Endothelial cell of umbilical vein (primary cell): ENCODE results near the gene INTS7. TPM values are rescaled to one million over a fixed set of nuclear protein-coding genes. Genes with fewer than 3 reads are reported as not detected.

Experiments
- BruUV-seq: library from RNA; stranded (reverse); fragments of 400-500 nt; replicated peaks from 2 replicates; lab custom pipeline; 2021; lab: Mats Ljungman, UMichigan
- CTCF ChIA-PET: fragments of 300-600, 350-600 bp; sonication (Branson Sonifier 250); formaldehyde crosslinking; loops from one replicate; lab custom pipeline; 2021; ENCODE audit warnings: antibody characterized with exemption, inconsistent platforms; lab: Charles Lee
- POLR2A ChIA-PET: fragments of 300-600, 350-600 bp; sonication (Branson Sonifier 250); formaldehyde crosslinking; loops from one replicate; lab custom pipeline; 2021; ENCODE audit warnings: antibody characterized with exemption, inconsistent platforms; lab: Charles Lee
- DNase-seq: peaks from one replicate; pipeline ENCODE4 v3.0.0-alpha.2; 2011; ENCODE audit warnings: low read depth, low spot score
- FAIRE-seq: peaks from 2 replicates; lab custom pipeline; 2011; peaks lifted over from hg19 to GRCh38; lab: Jason Lieb, UNC
- H2AFZ ChIP-seq: 2 replicates; pipeline ENCODE4 v1.6.0; 2012; ENCODE audit warnings: low read depth, low read length, control low read depth, inconsistent platforms
- H3K27ac ChIP-seq: 2 replicates; pipeline ENCODE4 v1.5.1; 2011; ENCODE audit warnings: low read depth, mild to moderate bottlenecking, control low read depth, low read length, moderate library complexity; ENCODE audit not compliant: insufficient read depth
- H3K27me3 ChIP-seq, 2 experiments: 2 replicates each; pipeline versions ENCODE4 v1.6.0 to v1.6.1; 2011; ENCODE audit warnings: low read length in 2 of 2, mixed read lengths in 1 of 2; ENCODE audit not compliant: control insufficient read depth in 2 of 2, insufficient read depth in 2 of 2
- H3K36me3 ChIP-seq, 2 experiments: 2 replicates in 1 of 2; 3 replicates in 1 of 2; pipeline ENCODE4 v1.5.1; 2011; ENCODE audit warnings: low read length in 2 of 2, mild to moderate bottlenecking in 1 of 2, moderate library complexity in 1 of 2; ENCODE audit not compliant: control insufficient read depth in 2 of 2, insufficient read depth in 2 of 2; ENCODE audit errors: extremely low read depth in 1 of 2
- H3K4me1 ChIP-seq: 3 replicates; pipeline ENCODE4 v1.5.1; 2011; ENCODE audit warnings: mild to moderate bottlenecking, low read length; ENCODE audit not compliant: control insufficient read depth, insufficient read depth; ENCODE audit errors: extremely low read depth
- H3K4me2 ChIP-seq: 2 replicates; pipeline ENCODE4 v1.6.1; 2011; ENCODE audit warnings: low read length, control low read depth, mixed read lengths; ENCODE audit not compliant: insufficient read depth
- H3K4me3 ChIP-seq, 3 experiments: fragments of 200-600 bp in 1 of 3; sonication (generic), shearing (Covaris generic) in 1 of 3; replicated peaks in 1 of 3; 2 replicates each; pipeline ENCODE4 v1.5.1; 2011 to 2016; ENCODE audit warnings: control low read depth in 3 of 3, low read length in 3 of 3, mild to moderate bottlenecking in 2 of 3, inconsistent platforms in 1 of 3, low read depth in 1 of 3, moderate library complexity in 1 of 3; ENCODE audit not compliant: insufficient read depth in 1 of 3
- H3K79me2 ChIP-seq: 2 replicates; pipeline ENCODE4 v1.6.0; 2012; ENCODE audit warnings: low read length, inconsistent platforms; ENCODE audit not compliant: control insufficient read depth, insufficient read depth
- H3K9ac ChIP-seq: replicated peaks from 2 replicates; pipeline ENCODE3; 2011; ENCODE audit warnings: low read length, control low read depth; ENCODE audit not compliant: insufficient read depth; ENCODE audit errors: extremely low read depth
- H3K9me1 ChIP-seq: replicated peaks from 3 replicates; pipeline ENCODE4 v1.6.0; 2011; ENCODE audit warnings: mild to moderate bottlenecking, low read length; ENCODE audit not compliant: control insufficient read depth, insufficient read depth; ENCODE audit errors: extremely low read depth
- H3K9me3 ChIP-seq: replicated peaks from 2 replicates; pipeline ENCODE4 v1.5.1; 2012; ENCODE audit warnings: low read length, inconsistent platforms; ENCODE audit not compliant: control insufficient read depth, insufficient read depth
- H4K20me1 ChIP-seq: replicated peaks from 2 replicates; pipeline ENCODE3; 2011; ENCODE audit warnings: mild to moderate bottlenecking, low read length; ENCODE audit not compliant: control insufficient read depth, insufficient read depth; ENCODE audit errors: extremely low read depth
- EZH2 ChIP-seq: IDR thresholded peaks from 2 replicates; pipeline ENCODE4 v1.6.1; 2012; ENCODE audit warnings: borderline replicate concordance, low read depth, mild to moderate bottlenecking, moderate library complexity, low read length, inconsistent platforms; ENCODE audit not compliant: severe bottlenecking
- FOS ChIP-seq: IDR thresholded peaks from 2 replicates; pipeline ENCODE4 v1.6.1; 2011; ENCODE audit warnings: mild to moderate bottlenecking, low read length, moderate library complexity, borderline replicate concordance; ENCODE audit not compliant: insufficient read depth
- GATA2 ChIP-seq: IDR thresholded peaks from 2 replicates; pipeline ENCODE4 v1.7.0; 2011; ENCODE audit warnings: low read depth, mild to moderate bottlenecking, moderate library complexity, mixed read lengths, low read length; ENCODE audit not compliant: insufficient read length, insufficient read depth
- JUN ChIP-seq: IDR thresholded peaks from 2 replicates; pipeline ENCODE4 v1.6.1; 2011; ENCODE audit warnings: borderline replicate concordance, low read depth; ENCODE audit not compliant: insufficient read length, insufficient read depth
- MAX ChIP-seq: IDR thresholded peaks from 2 replicates; pipeline ENCODE4 v1.6.1; 2011; ENCODE audit not compliant: insufficient read depth, insufficient read length
- POLR2A ChIP-seq: IDR thresholded peaks from 2 replicates; pipeline ENCODE4 v1.6.1; 2012; ENCODE audit warnings: low read depth, mild to moderate bottlenecking, control low read depth, low read length
- POLR2AphosphoS5 ChIP-seq: IDR thresholded peaks from 2 replicates; pipeline ENCODE4 v1.6.1; 2012; ENCODE audit warnings: low read depth, mild to moderate bottlenecking, control low read depth, low read length, moderate library complexity; ENCODE audit not compliant: insufficient read depth
- dilution Hi-C: fragments of 300-500 bp; cut with MboI; formaldehyde crosslinking; loops from one replicate; pipeline ENCODE4 v1.15.0; 2019; ENCODE audit warnings: low sequenced_read_pairs; ENCODE audit not compliant: extremely low pct_ligation_motif_present
- intact Hi-C: fragments of 100-400 bp; cut with micrococcal nuclease; formaldehyde crosslinking; loops from one replicate; pipeline ENCODE4 v1.10.0; 2022
- polyA plus RNA-seq, 4 experiments: library from polyadenylated mRNA; depleted of rRNA in 3 of 4; stranded (reverse) in 3 of 4; unstranded in 1 of 4; fragments of >200 nt; gene quantifications; 2 replicates each; pipeline versions ENCODE4 v1.2.1 to v1.2.3, GENCODE V29; 2011 to 2012; ENCODE audit warnings: missing spikeins in 1 of 4
- total RNA-seq: library from RNA; stranded (reverse); gene quantifications from 2 replicates; pipeline ENCODE4 v1.2.3, GENCODE V29; 2021
- TF ChIP-seq, protein P1 (sequence below), 2 donors: IDR thresholded peaks; 1 replicate in 1 of 2; 2 replicates in 1 of 2; pipeline ENCODE4 v1.5.1; 2011; ENCODE audit warnings: low read length in 2 of 2, mild to moderate bottlenecking in 2 of 2, moderate library complexity in 2 of 2, control low read depth in 1 of 2, inconsistent platforms in 1 of 2, low read depth in 1 of 2; ENCODE audit not compliant: insufficient read depth in 1 of 2; ENCODE audit errors: extremely low read depth in 1 of 2

Gene INTS7
- total and polyA plus RNA-seq, 2 donors (not counting 3 experiments of a cell fraction or from before 2014, with no cell fraction given), result 9.1 to 18.1 TPM

- Histone ChIP-seq H3K27ac (no peak overlapping the region), H4K20me1 (no peaks in the 10 kb centered on the region), H3K9me3 (no peaks in the 10 kb centered on the region), H3K4me1 (no peaks in the 10 kb centered on the region), H3K79me2 (no peaks in the 10 kb centered on the region), H3K4me3 (no peak overlapping the region), H3K36me3 (peaks cover 2 to 6% of the 10 kb centered on the region in 2 experiments), H3K9me1 (no peaks in the 10 kb centered on the region), H3K9ac (no peak overlapping the region), H2AFZ (no peak overlapping the region), H3K27me3 (no peaks in the 10 kb centered on the region), H3K4me2 (no peak overlapping the region)
- intact Hi-C loops (no loop called here), dilution Hi-C loops (no loop called here)
- TF ChIP-seq FOS (no peak), EZH2 (no peak), GATA2 (no peak), MAX (no peak), JUN (no peak), POLR2AphosphoS5 (no peak), POLR2A (no peak)
- TF ChIP-seq, protein P1, sequence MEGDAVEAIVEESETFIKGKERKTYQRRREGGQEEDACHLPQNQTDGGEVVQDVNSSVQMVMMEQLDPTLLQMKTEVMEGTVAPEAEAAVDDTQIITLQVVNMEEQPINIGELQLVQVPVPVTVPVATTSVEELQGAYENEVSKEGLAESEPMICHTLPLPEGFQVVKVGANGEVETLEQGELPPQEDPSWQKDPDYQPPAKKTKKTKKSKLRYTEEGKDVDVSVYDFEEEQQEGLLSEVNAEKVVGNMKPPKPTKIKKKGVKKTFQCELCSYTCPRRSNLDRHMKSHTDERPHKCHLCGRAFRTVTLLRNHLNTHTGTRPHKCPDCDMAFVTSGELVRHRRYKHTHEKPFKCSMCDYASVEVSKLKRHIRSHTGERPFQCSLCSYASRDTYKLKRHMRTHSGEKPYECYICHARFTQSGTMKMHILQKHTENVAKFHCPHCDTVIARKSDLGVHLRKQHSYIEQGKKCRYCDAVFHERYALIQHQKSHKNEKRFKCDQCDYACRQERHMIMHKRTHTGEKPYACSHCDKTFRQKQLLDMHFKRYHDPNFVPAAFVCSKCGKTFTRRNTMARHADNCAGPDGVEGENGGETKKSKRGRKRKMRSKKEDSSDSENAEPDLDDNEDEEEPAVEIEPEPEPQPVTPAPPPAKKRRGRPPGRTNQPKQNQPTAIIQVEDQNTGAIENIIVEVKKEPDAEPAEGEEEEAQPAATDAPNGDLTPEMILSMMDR (IDR thresholded peaks at IDR 0.05; ENCODE audit: extremely low read depth in 1 of 2, insufficient read depth in 1 of 2, low read depth in 1 of 2, low read length in 2 of 2), result no peak
- CTCF ChIA-PET, result no interaction called here
- POLR2A ChIA-PET, result no interaction called here
- FAIRE-seq (no peak), DNase-seq (no peak)
- no TSS peak for BruUV-seq
These were observed 92.8 kb downstream of the INTS7 start for GRCh38 chr1:211942583-211942982.
